Endothelial cell of umbilical vein (primary cell): Measurements from ENCODE around the gene CDKL2. TPM values are rescaled to one million over a fixed set of nuclear protein-coding genes. Genes with fewer than 3 reads are reported as not detected.

ENCODE experiments used
- BruUV-seq: library from RNA; stranded (reverse); fragments of 400-500 nt; replicated peaks from 2 replicates; lab custom pipeline; 2021; lab: Mats Ljungman, UMichigan
- CTCF ChIA-PET: fragments of 300-600, 350-600 bp; sonication (Branson Sonifier 250); formaldehyde crosslinking; loops from one replicate; lab custom pipeline; 2021; ENCODE audit warnings: antibody characterized with exemption, inconsistent platforms; lab: Charles Lee
- POLR2A ChIA-PET: fragments of 300-600, 350-600 bp; sonication (Branson Sonifier 250); formaldehyde crosslinking; loops from one replicate; lab custom pipeline; 2021; ENCODE audit warnings: antibody characterized with exemption, inconsistent platforms; lab: Charles Lee
- DNase-seq: peaks from one replicate; pipeline ENCODE4 v3.0.0-alpha.2; 2011; ENCODE audit warnings: low read depth, low spot score
- FAIRE-seq: peaks from 2 replicates; lab custom pipeline; 2011; peaks lifted over from hg19 to GRCh38; lab: Jason Lieb, UNC
- H2AFZ ChIP-seq: 2 replicates; pipeline ENCODE4 v1.6.0; 2012; ENCODE audit warnings: low read depth, low read length, control low read depth, inconsistent platforms
- H3K27ac ChIP-seq: 2 replicates; pipeline ENCODE4 v1.5.1; 2011; ENCODE audit warnings: low read depth, mild to moderate bottlenecking, control low read depth, low read length, moderate library complexity; ENCODE audit not compliant: insufficient read depth
- H3K27me3 ChIP-seq, 2 experiments: 2 replicates each; pipeline versions ENCODE4 v1.6.0 to v1.6.1; 2011; ENCODE audit warnings: low read length in 2 of 2, mixed read lengths in 1 of 2; ENCODE audit not compliant: control insufficient read depth in 2 of 2, insufficient read depth in 2 of 2
- H3K36me3 ChIP-seq, 2 experiments: 2 replicates in 1 of 2; 3 replicates in 1 of 2; pipeline ENCODE4 v1.5.1; 2011; ENCODE audit warnings: low read length in 2 of 2, mild to moderate bottlenecking in 1 of 2, moderate library complexity in 1 of 2; ENCODE audit not compliant: control insufficient read depth in 2 of 2, insufficient read depth in 2 of 2; ENCODE audit errors: extremely low read depth in 1 of 2
- H3K4me1 ChIP-seq: 3 replicates; pipeline ENCODE4 v1.5.1; 2011; ENCODE audit warnings: mild to moderate bottlenecking, low read length; ENCODE audit not compliant: control insufficient read depth, insufficient read depth; ENCODE audit errors: extremely low read depth
- H3K4me2 ChIP-seq: 2 replicates; pipeline ENCODE4 v1.6.1; 2011; ENCODE audit warnings: low read length, control low read depth, mixed read lengths; ENCODE audit not compliant: insufficient read depth
- H3K4me3 ChIP-seq, 3 experiments: fragments of 200-600 bp in 1 of 3; sonication (generic), shearing (Covaris generic) in 1 of 3; replicated peaks in 1 of 3; 2 replicates each; pipeline ENCODE4 v1.5.1; 2011 to 2016; ENCODE audit warnings: control low read depth in 3 of 3, low read length in 3 of 3, mild to moderate bottlenecking in 2 of 3, inconsistent platforms in 1 of 3, low read depth in 1 of 3, moderate library complexity in 1 of 3; ENCODE audit not compliant: insufficient read depth in 1 of 3
- H3K79me2 ChIP-seq: 2 replicates; pipeline ENCODE4 v1.6.0; 2012; ENCODE audit warnings: low read length, inconsistent platforms; ENCODE audit not compliant: control insufficient read depth, insufficient read depth
- H3K9ac ChIP-seq: replicated peaks from 2 replicates; pipeline ENCODE3; 2011; ENCODE audit warnings: low read length, control low read depth; ENCODE audit not compliant: insufficient read depth; ENCODE audit errors: extremely low read depth
- H3K9me1 ChIP-seq: replicated peaks from 3 replicates; pipeline ENCODE4 v1.6.0; 2011; ENCODE audit warnings: mild to moderate bottlenecking, low read length; ENCODE audit not compliant: control insufficient read depth, insufficient read depth; ENCODE audit errors: extremely low read depth
- H3K9me3 ChIP-seq: replicated peaks from 2 replicates; pipeline ENCODE4 v1.5.1; 2012; ENCODE audit warnings: low read length, inconsistent platforms; ENCODE audit not compliant: control insufficient read depth, insufficient read depth
- H4K20me1 ChIP-seq: replicated peaks from 2 replicates; pipeline ENCODE3; 2011; ENCODE audit warnings: mild to moderate bottlenecking, low read length; ENCODE audit not compliant: control insufficient read depth, insufficient read depth; ENCODE audit errors: extremely low read depth
- EZH2 ChIP-seq: IDR thresholded peaks from 2 replicates; pipeline ENCODE4 v1.6.1; 2012; ENCODE audit warnings: borderline replicate concordance, low read depth, mild to moderate bottlenecking, moderate library complexity, low read length, inconsistent platforms; ENCODE audit not compliant: severe bottlenecking
- FOS ChIP-seq: IDR thresholded peaks from 2 replicates; pipeline ENCODE4 v1.6.1; 2011; ENCODE audit warnings: mild to moderate bottlenecking, low read length, moderate library complexity, borderline replicate concordance; ENCODE audit not compliant: insufficient read depth
- GATA2 ChIP-seq: IDR thresholded peaks from 2 replicates; pipeline ENCODE4 v1.7.0; 2011; ENCODE audit warnings: low read depth, mild to moderate bottlenecking, moderate library complexity, mixed read lengths, low read length; ENCODE audit not compliant: insufficient read length, insufficient read depth
- JUN ChIP-seq: IDR thresholded peaks from 2 replicates; pipeline ENCODE4 v1.6.1; 2011; ENCODE audit warnings: borderline replicate concordance, low read depth; ENCODE audit not compliant: insufficient read length, insufficient read depth
- MAX ChIP-seq: IDR thresholded peaks from 2 replicates; pipeline ENCODE4 v1.6.1; 2011; ENCODE audit not compliant: insufficient read depth, insufficient read length
- MYC ChIP-seq: IDR thresholded peaks from one replicate; pipeline ENCODE4 v1.6.1; 2011; ENCODE audit warnings: mild to moderate bottlenecking, low read depth, low read length
- POLR2A ChIP-seq: IDR thresholded peaks from 2 replicates; pipeline ENCODE4 v1.6.1; 2012; ENCODE audit warnings: low read depth, mild to moderate bottlenecking, control low read depth, low read length
- POLR2AphosphoS5 ChIP-seq: IDR thresholded peaks from 2 replicates; pipeline ENCODE4 v1.6.1; 2012; ENCODE audit warnings: low read depth, mild to moderate bottlenecking, control low read depth, low read length, moderate library complexity; ENCODE audit not compliant: insufficient read depth
- dilution Hi-C: fragments of 300-500 bp; cut with MboI; formaldehyde crosslinking; loops from one replicate; pipeline ENCODE4 v1.15.0; 2019; ENCODE audit warnings: low sequenced_read_pairs; ENCODE audit not compliant: extremely low pct_ligation_motif_present
- intact Hi-C: fragments of 100-400 bp; cut with micrococcal nuclease; formaldehyde crosslinking; loops from one replicate; pipeline ENCODE4 v1.10.0; 2022
- polyA plus RNA-seq, 4 experiments: library from polyadenylated mRNA; depleted of rRNA in 3 of 4; stranded (reverse) in 3 of 4; unstranded in 1 of 4; fragments of >200 nt; gene quantifications; 2 replicates each; pipeline versions ENCODE4 v1.2.1 to v1.2.3, GENCODE V29; 2011 to 2012; ENCODE audit warnings: missing spikeins in 1 of 4
- total RNA-seq: library from RNA; stranded (reverse); gene quantifications from 2 replicates; pipeline ENCODE4 v1.2.3, GENCODE V29; 2021
- TF ChIP-seq, protein P1 (sequence below), 2 donors: IDR thresholded peaks; 1 replicate in 1 of 2; 2 replicates in 1 of 2; pipeline ENCODE4 v1.5.1; 2011; ENCODE audit warnings: low read length in 2 of 2, mild to moderate bottlenecking in 2 of 2, moderate library complexity in 2 of 2, control low read depth in 1 of 2, inconsistent platforms in 1 of 2, low read depth in 1 of 2; ENCODE audit not compliant: insufficient read depth in 1 of 2; ENCODE audit errors: extremely low read depth in 1 of 2

Gene CDKL2
- total and polyA plus RNA-seq, 2 donors (not counting 3 experiments of a cell fraction or from before 2014, with no cell fraction given) = 0.23 to 0.55 TPM

GRCh38 chr4:75672461-75673026 lies 42.2 kb upstream of the CDKL2 start:
- H3K9ac ChIP-seq = peak overlapping the region; percentile 83
- intact Hi-C loops = loop anchor here (1.0 to 5.0 kb wide), 5 partner anchors 30 to 175 kb away; partner anchors contain the start of genes RCHY1, THAP6 and USO1

GRCh38 chr4:75671802-75672421 lies 41.6 kb upstream of the CDKL2 start:
- Histone ChIP-seq H3K4me1 (peaks cover 25% of the 10 kb centered on the region), H3K4me3 (peak overlapping the region; percentile 74 to 94 (median 84)), H3K9ac (peak overlapping the region; percentile 83), H3K27ac (peak overlapping the region; percentile 83), H3K79me2 (peaks cover 62% of the 10 kb centered on the region), H2AFZ (peak overlapping the region; percentile 37), H3K4me2 (peak overlapping the region; percentile 98), H3K27me3 (no peaks in the 10 kb centered on the region), H3K9me3 (no peaks in the 10 kb centered on the region), H4K20me1 (peaks cover 8% of the 10 kb centered on the region), H3K9me1 (peaks cover 1% of the 10 kb centered on the region), H3K36me3 (no peaks in the 10 kb centered on the region)
- intact Hi-C loops = loop anchor here (2.0 to 5.0 kb wide), 2 partner anchors 31 to 175 kb away; no protein-coding TSS in a partner anchor
- TF ChIP-seq GATA2 (no peak), MYC (no peak), FOS (no peak), MAX (no peak), POLR2AphosphoS5 (no peak), POLR2A (no peak), JUN (no peak), EZH2 (no peak)
- TF ChIP-seq, protein P1, sequence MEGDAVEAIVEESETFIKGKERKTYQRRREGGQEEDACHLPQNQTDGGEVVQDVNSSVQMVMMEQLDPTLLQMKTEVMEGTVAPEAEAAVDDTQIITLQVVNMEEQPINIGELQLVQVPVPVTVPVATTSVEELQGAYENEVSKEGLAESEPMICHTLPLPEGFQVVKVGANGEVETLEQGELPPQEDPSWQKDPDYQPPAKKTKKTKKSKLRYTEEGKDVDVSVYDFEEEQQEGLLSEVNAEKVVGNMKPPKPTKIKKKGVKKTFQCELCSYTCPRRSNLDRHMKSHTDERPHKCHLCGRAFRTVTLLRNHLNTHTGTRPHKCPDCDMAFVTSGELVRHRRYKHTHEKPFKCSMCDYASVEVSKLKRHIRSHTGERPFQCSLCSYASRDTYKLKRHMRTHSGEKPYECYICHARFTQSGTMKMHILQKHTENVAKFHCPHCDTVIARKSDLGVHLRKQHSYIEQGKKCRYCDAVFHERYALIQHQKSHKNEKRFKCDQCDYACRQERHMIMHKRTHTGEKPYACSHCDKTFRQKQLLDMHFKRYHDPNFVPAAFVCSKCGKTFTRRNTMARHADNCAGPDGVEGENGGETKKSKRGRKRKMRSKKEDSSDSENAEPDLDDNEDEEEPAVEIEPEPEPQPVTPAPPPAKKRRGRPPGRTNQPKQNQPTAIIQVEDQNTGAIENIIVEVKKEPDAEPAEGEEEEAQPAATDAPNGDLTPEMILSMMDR (IDR thresholded peaks at IDR 0.05; ENCODE audit: extremely low read depth in 1 of 2, insufficient read depth in 1 of 2, low read depth in 1 of 2, low read length in 2 of 2) = no peak
- ChIA-PET POLR2A (interaction anchor here (1.8 to 2.0 kb wide), 2 partner anchors 53 to 74 kb away, joined by 9 to 10 read pairs; partner anchors contain the start of gene USO1), CTCF (interaction anchor here (0.9 to 7.1 kb wide), 2 partner anchors 52 to 158 kb away, joined by 3 to 65 read pairs; partner anchors contain the start of genes RCHY1, THAP6 and USO1)
- BruUV-seq = TSS peak; percentile 23
- FAIRE-seq (no peak), DNase-seq (peak; percentile 19)
- dilution Hi-C loops = no loop called here

More at GRCh38 chr4:75672461-75673026, 42.2 kb upstream of the CDKL2 start:
- Histone ChIP-seq H3K4me1 (peaks cover 25% of the 10 kb centered on the region), H3K4me2 (peak overlapping the region; percentile 98), H3K9me1 (no peaks in the 10 kb centered on the region), H3K4me3 (peak overlapping the region; percentile 74 to 94 (median 84)), H2AFZ (peak overlapping the region; percentile 53), H3K27me3 (no peaks in the 10 kb centered on the region), H3K9me3 (no peaks in the 10 kb centered on the region), H4K20me1 (peaks cover 6% of the 10 kb centered on the region), H3K79me2 (peaks cover 55% of the 10 kb centered on the region), H3K27ac (peak overlapping the region; percentile 83), H3K36me3 (no peaks in the 10 kb centered on the region)
- TF ChIP-seq POLR2AphosphoS5 (no peak), POLR2A (peak; percentile 43)
- DNase-seq (peak; percentile 58), FAIRE-seq (peak; percentile 76)
- dilution Hi-C loops = no loop called here
- CTCF ChIA-PET = interaction anchor here (0.9 to 7.1 kb wide), 3 partner anchors 51 to 158 kb away, joined by 3 to 65 read pairs (median 3); partner anchors contain the start of genes RCHY1, THAP6 and USO1
- POLR2A ChIA-PET = interaction anchor here (1.8 to 2.0 kb wide), 2 partner anchors 52 to 73 kb away, joined by 9 to 10 read pairs; partner anchors contain the start of gene USO1
- no TSS peak for BruUV-seq
